Stomach smooth muscle (tissue), 2 donors: Measurements from ENCODE around the gene DCAF7.

Experiments
- H3K27ac ChIP-seq: one replicate; pipeline ENCODE4 v1.7.0; 2013; ENCODE audit warnings: mild to moderate bottlenecking, low read length, inconsistent platforms
- H3K27me3 ChIP-seq, 2 donors: one replicate each; pipeline ENCODE4 v1.7.0; 2013; ENCODE audit warnings: low read length in 2 of 2; ENCODE audit not compliant: insufficient read depth in 2 of 2, control insufficient read depth in 1 of 2
- H3K36me3 ChIP-seq, 2 donors: one replicate each; pipeline ENCODE4 v1.7.0; 2013; ENCODE audit warnings: low read length in 2 of 2; ENCODE audit not compliant: control insufficient read depth in 2 of 2, insufficient read depth in 2 of 2
- H3K4me1 ChIP-seq: one replicate; pipeline ENCODE4 v1.7.0; 2013; ENCODE audit warnings: low read length; ENCODE audit not compliant: control insufficient read depth, insufficient read depth
- H3K4me3 ChIP-seq, 2 donors: one replicate each; pipeline ENCODE4 v1.7.0; 2013; ENCODE audit warnings: low read length in 2 of 2
- H3K9ac ChIP-seq, 2 donors: one replicate each; pipeline ENCODE4 v1.7.0; 2013; ENCODE audit warnings: low read length in 2 of 2, mild to moderate bottlenecking in 1 of 2
- H3K9me3 ChIP-seq, 2 donors: one replicate each; pipeline ENCODE4 v1.7.0; 2013; ENCODE audit warnings: low read length in 2 of 2; ENCODE audit not compliant: control insufficient read depth in 2 of 2
- donor health status: healthy.
- donor health status: Pancreatic carcinoma.

Gene DCAF7

GRCh38 chr17:63571632-63572310 is 21.5 kb downstream of the DCAF7 start:
- Histone ChIP-seq H3K9ac (no peak overlapping the region), H3K27ac (no peak overlapping the region), H3K36me3 (no peaks in the 10 kb centered on the region), H3K27me3 (no peaks in the 10 kb centered on the region), H3K4me3 (no peak overlapping the region), H3K9me3 (no peaks in the 10 kb centered on the region), H3K4me1 (no peaks in the 10 kb centered on the region)

GRCh38 chr17:63573634-63574033 is 23.4 kb downstream of the DCAF7 start:
- Histone ChIP-seq H3K27me3 (no peaks in the 10 kb centered on the region), H3K9ac (no peak overlapping the region), H3K36me3 (no peaks in the 10 kb centered on the region), H3K4me1 (no peaks in the 10 kb centered on the region), H3K4me3 (no peak overlapping the region), H3K9me3 (no peaks in the 10 kb centered on the region), H3K27ac (no peak overlapping the region)

DNA sequence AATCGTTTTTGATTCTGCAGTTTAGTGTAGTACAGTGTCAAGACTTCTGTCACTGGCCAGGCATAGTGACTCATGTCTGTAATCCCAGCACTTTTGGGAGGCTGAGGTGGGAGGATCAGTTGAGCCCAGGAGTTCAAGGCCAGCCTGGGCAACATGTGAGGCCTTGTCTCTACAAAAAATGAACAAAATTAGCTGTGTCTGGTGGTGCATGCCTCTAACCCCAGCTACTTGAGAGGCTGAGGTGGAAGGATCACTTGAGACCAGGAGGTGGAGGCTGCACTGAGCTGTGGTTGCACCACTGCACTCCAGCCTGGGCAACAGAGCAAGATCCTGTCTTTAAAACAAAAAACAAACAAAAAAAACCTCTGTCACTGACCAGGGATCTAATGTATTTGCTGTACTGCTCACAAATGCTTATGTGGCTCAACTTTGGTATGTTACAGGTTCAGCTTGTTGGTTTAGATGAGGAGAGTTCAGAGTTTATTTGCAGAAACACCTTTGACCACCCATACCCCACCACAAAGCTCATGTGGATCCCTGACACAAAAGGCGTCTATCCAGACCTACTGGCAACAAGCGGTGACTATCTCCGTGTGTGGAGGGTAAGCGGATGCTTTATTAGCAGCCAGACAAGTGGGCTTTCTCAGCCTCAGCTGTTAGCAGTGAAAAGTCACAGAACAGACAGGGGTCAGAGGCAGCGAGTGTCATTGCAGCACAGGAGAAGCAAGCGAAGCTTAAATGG is 27.9 kb downstream of the DCAF7 start:
- Histone ChIP-seq H3K27me3 (no peaks in the 10 kb centered on the region), H3K4me3 (no peak overlapping the region), H3K27ac (no peak overlapping the region), H3K9me3 (no peaks in the 10 kb centered on the region), H3K9ac (no peak overlapping the region), H3K36me3 (peaks cover 16 to 22% of the 10 kb centered on the region in 2 donors), H3K4me1 (no peaks in the 10 kb centered on the region)

DNA sequence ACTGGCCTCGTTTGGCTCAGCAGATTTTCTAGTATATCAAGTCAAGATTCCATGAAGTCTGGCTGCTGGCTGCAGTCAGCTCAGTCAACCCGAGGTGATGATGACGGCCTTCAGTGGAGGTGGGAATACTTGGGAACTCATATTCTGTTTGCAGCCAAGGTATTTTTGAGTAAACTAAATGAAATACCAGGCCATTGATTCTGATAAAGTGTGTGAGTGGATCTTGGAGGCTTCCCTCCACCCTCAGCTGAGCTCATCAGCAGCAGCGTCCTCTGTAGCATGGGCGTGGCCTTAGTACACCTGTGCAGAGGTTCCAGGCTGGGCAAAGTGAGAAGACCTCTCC is 28.5 kb downstream of the DCAF7 start:
- Histone ChIP-seq H3K4me1 (no peaks in the 10 kb centered on the region), H3K27me3 (no peaks in the 10 kb centered on the region), H3K9ac (no peak overlapping the region), H3K36me3 (peaks cover 21 to 28% of the 10 kb centered on the region in 2 donors), H3K9me3 (no peaks in the 10 kb centered on the region), H3K4me3 (no peak overlapping the region), H3K27ac (no peak overlapping the region)

- no peaks in the 10 kb centered on the region for H3K4me1 ChIP-seq
- no peak overlapping the region for H3K27ac ChIP-seq
- H3K4me3 ChIP-seq = no peak overlapping the region
- H3K27me3 ChIP-seq = no peaks in the 10 kb centered on the region
- peaks cover 22 to 34% of the 10 kb centered on the region in 2 donors for H3K36me3 ChIP-seq
- no peaks in the 10 kb centered on the region for H3K9me3 ChIP-seq
- no peak overlapping the region for H3K9ac ChIP-seq
Observed at GRCh38 chr17:63579633-63580032, 29.4 kb downstream of the DCAF7 start.

DNA sequence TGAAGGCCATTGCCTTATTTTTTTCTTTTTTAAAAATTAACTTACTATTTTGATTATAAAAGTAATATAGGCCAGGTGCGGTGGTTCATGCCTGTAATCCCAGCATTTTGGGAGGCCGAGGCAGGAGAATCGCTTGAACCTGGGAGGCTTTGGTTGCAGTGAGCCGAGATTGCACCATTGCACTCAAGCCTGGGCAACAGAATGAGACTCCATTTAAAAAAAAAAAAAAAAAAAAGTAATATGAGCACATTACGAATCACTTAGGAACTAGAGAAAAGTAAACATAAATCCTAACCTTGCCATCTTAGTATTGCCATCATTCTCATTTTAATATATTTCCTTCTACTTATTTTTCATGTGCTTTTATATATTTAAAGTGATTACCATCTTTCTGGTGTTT is 37.5 kb downstream of the DCAF7 start:
- peaks cover 49 to 64% of the 10 kb centered on the region in 2 donors for H3K36me3 ChIP-seq
- no peak overlapping the region for H3K27ac ChIP-seq
- H3K4me3 ChIP-seq = no peak overlapping the region
- no peaks in the 10 kb centered on the region for H3K9me3 ChIP-seq
- no peaks in the 10 kb centered on the region for H3K4me1 ChIP-seq
- H3K27me3 ChIP-seq = no peaks in the 10 kb centered on the region
- no peak overlapping the region for H3K9ac ChIP-seq

- Histone ChIP-seq H3K27me3 (no peaks in the 10 kb centered on the region), H3K9ac (no peak overlapping the region), H3K36me3 (peaks cover 40 to 59% of the 10 kb centered on the region in 2 donors), H3K4me3 (no peak overlapping the region), H3K27ac (no peak overlapping the region), H3K4me1 (no peaks in the 10 kb centered on the region), H3K9me3 (no peaks in the 10 kb centered on the region)
Observed at GRCh38 chr17:63588797-63589196, 38.5 kb downstream of the DCAF7 start.

DNA sequence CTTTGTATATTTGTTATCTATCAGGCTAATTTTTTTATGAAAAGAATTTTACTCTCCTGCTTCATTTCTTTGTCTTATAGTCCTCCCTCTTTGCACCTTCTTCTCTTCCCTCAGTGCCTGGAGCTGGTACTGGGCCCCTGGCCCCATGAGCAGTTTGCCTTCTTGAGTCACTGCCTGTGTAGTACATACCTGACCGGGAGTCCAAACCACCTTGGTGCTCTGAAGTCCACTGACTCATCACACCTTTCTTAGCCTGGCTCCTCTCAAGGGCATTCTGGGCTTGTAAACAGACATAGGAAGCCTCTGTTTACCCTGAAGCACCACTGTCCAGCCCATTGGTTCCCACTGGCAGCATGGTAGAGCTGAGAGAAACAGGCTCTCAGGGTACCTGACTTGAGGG is 39.4 kb downstream of the DCAF7 start:
- Histone ChIP-seq H3K27ac (no peak overlapping the region), H3K9me3 (no peaks in the 10 kb centered on the region), H3K4me1 (no peaks in the 10 kb centered on the region), H3K36me3 (peaks cover 39 to 54% of the 10 kb centered on the region in 2 donors), H3K4me3 (no peak overlapping the region), H3K9ac (no peak overlapping the region), H3K27me3 (no peaks in the 10 kb centered on the region)

DNA sequence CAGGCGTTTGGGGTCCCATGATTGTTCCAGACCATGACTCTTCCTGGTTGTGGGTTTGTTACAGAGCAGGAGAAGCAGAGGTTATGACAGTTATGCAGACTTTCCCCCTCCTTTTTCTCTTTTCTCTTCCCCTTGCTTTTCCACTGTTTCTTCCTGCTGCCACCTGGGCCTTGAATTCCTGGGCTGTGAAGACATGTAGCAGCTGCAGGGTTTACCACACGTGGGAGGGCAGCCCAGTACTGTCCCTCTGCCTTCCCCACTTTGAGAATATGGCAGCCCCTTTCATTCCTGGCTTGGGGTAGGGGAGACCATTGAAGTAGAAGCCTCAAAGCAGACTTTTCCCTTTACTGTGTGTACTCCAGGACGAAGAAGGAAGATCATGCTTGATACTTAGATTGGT is 42.5 kb downstream of the DCAF7 start:
- no peaks in the 10 kb centered on the region for H3K9me3 ChIP-seq
- H3K27ac ChIP-seq = no peak overlapping the region
- H3K36me3 ChIP-seq = peaks cover 31 to 38% of the 10 kb centered on the region in 2 donors
- H3K4me3 ChIP-seq = no peak overlapping the region
- H3K9ac ChIP-seq = no peak overlapping the region
- no peaks in the 10 kb centered on the region for H3K27me3 ChIP-seq
- H3K4me1 ChIP-seq = no peaks in the 10 kb centered on the region

DNA sequence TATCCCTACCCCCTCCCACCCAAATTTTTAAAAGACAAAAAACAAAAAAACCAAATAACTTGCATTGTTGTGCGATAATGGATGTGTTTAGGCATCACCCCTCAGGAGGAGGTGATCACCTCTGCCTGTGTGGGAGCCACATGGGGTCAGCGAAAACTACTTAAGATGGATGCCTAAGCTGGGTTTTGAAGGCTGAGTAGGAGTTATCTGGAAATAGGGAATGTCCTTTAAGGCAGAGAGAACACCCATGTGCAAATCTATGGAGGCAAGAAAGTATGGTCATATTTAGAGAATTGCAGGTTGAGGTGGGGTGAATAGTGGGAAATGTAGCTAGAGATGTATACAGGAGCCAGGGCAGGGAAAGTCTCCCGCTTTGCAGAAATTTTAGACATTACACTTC is 44.9 kb downstream of the DCAF7 start:
- H3K9ac ChIP-seq = no peak overlapping the region
- no peaks in the 10 kb centered on the region for H3K27me3 ChIP-seq
- no peak overlapping the region for H3K27ac ChIP-seq
- no peaks in the 10 kb centered on the region for H3K9me3 ChIP-seq
- H3K4me3 ChIP-seq = no peak overlapping the region
- peaks cover 13 to 19% of the 10 kb centered on the region in 2 donors for H3K36me3 ChIP-seq
- H3K4me1 ChIP-seq = peaks cover 3% of the 10 kb centered on the region
